Stimulated activated CD8-positive, alpha-beta memory T cell treated with anti-CD3 and anti-CD28 coated beads, Interleukin-4, amount 100 ng/mL, for 24 hours (primary cell): ENCODE results near the gene SLC52A1.
"Not testable (repeated sequence)": the region's sequence is repeated elsewhere in the genome, so short reads cannot be mapped to it uniquely, and the experiment has no call there.

Experiments used
- DNase-seq: peaks from one replicate; pipeline ENCODE4 v3.0.0-alpha.2; 2020; ENCODE audit warnings: low read depth

Gene SLC52A1

GRCh38 chr17:5031365-5032082 is 3.7 kb downstream of the SLC52A1 start:
- DNase-seq, result peak; percentile 80

- not testable (repeated sequence) for DNase-seq
These were observed 5.1 kb downstream of the SLC52A1 start for GRCh38 chr17:5030168-5030567.

- no peak for DNase-seq
These were observed 7.3 kb downstream of the SLC52A1 start for GRCh38 chr17:5027916-5028315.

- DNase-seq, result no peak
These were observed 7.9 kb downstream of the SLC52A1 start for GRCh38 chr17:5027299-5027698.

- no peak for DNase-seq
These were observed 10.6 kb downstream of the SLC52A1 start for GRCh38 chr17:5024604-5025003.

GRCh38 chr17:5023588-5024147 is 11.6 kb downstream of the SLC52A1 start:
- no peak for DNase-seq

- DNase-seq, result no peak
These were observed 13.0 kb downstream of the SLC52A1 start for GRCh38 chr17:5022171-5022711.

- no peak for DNase-seq
These were observed 14.7 kb downstream of the SLC52A1 start for GRCh38 chr17:5020502-5021023.

GRCh38 chr17:5019475-5019956 is 15.7 kb downstream of the SLC52A1 start:
- DNase-seq, result peak; percentile 18

- DNase-seq, result no peak
These were observed 20.9 kb downstream of the SLC52A1 start for GRCh38 chr17:5014357-5014756.

- DNase-seq, result no peak
These were observed 23.3 kb downstream of the SLC52A1 start for GRCh38 chr17:5011928-5012327.

GRCh38 chr17:5003214-5003867 is 31.9 kb downstream of the SLC52A1 start:
- DNase-seq, result no peak

- no peak for DNase-seq
These were observed 33.0 kb downstream of the SLC52A1 start for GRCh38 chr17:5002121-5002788.

GRCh38 chr17:5000237-5000639 is 35.0 kb downstream of the SLC52A1 start:
- DNase-seq, result no peak

- no peak for DNase-seq
These were observed 35.7 kb downstream of the SLC52A1 start for GRCh38 chr17:4999430-5000093.

- no peak for DNase-seq
These were observed 36.3 kb downstream of the SLC52A1 start for GRCh38 chr17:4998732-4999429.

GRCh38 chr17:4998027-4998731 is 37.0 kb downstream of the SLC52A1 start:
- no peak for DNase-seq

GRCh38 chr17:4997302-4998026 is 37.8 kb downstream of the SLC52A1 start, which contains the start of the genes INCA1 and KIF1C:
Gene INCA1 (minus strand): TSS chr17:4997522. CDS start chr17:4994437, 3,085 bp downstream.
Gene KIF1C (plus strand): TSS chr17:4997950. CDS start chr17:5000247, 2,297 bp downstream.
- peak; percentile 81 for DNase-seq

GRCh38 chr17:4994081-4994595 is 41.1 kb downstream of the SLC52A1 start:
- no peak for DNase-seq
